HG03175 (cell line): ENCODE data around the gene FCGR3A.
"Not testable (repeated sequence)": the region's sequence is repeated elsewhere in the genome, so short reads cannot be mapped to it uniquely, and the experiment has no call there.

Source experiments
- ATAC-seq: cut with Tn5 transposase; IDR thresholded peaks from one replicate; pipeline ENCODE4 v1.9.1; 2021; ENCODE audit warnings: mild to moderate bottlenecking, moderate library complexity; ENCODE audit not compliant: unreplicated experiment

The FCGR3A gene

GRCh38 chr1:161557506-161558450 is 8.2 kb upstream of the FCGR3A start:
- not testable (repeated sequence) for ATAC-seq

GRCh38 chr1:161556990-161557389 is 7.4 kb upstream of the FCGR3A start:
- ATAC-seq: not testable (repeated sequence)

GRCh38 chr1:161556143-161556542 is 6.5 kb upstream of the FCGR3A start:
- ATAC-seq: not testable (repeated sequence)

- ATAC-seq: not testable (repeated sequence)
Observed at GRCh38 chr1:161554815-161555417, 5.3 kb upstream of the FCGR3A start.

- not testable (repeated sequence) for ATAC-seq
Observed at GRCh38 chr1:161554340-161554739, 4.7 kb upstream of the FCGR3A start.

GRCh38 chr1:161553631-161554030 is 4.0 kb upstream of the FCGR3A start:
- not testable (repeated sequence) for ATAC-seq

GRCh38 chr1:161550942-161551341 is 1.3 kb upstream of the FCGR3A start:
- not testable (repeated sequence) for ATAC-seq

- ATAC-seq: not testable (repeated sequence)
Observed at GRCh38 chr1:161548749-161549406, 740 bp downstream of the FCGR3A start.

GRCh38 chr1:161547995-161548741 is 1.4 kb downstream of the FCGR3A start:
- ATAC-seq: not testable (repeated sequence)

GRCh38 chr1:161545005-161545731 is 4.5 kb downstream of the FCGR3A start:
- ATAC-seq: not testable (repeated sequence)

GRCh38 chr1:161543125-161543524 is 6.5 kb downstream of the FCGR3A start:
- ATAC-seq: not testable (repeated sequence)

- peak; percentile 60 for ATAC-seq
Observed at GRCh38 chr1:161542091-161542559, 7.5 kb downstream of the FCGR3A start.

GRCh38 chr1:161540570-161540960 is 9.1 kb downstream of the FCGR3A start:
- peak; percentile 20 for ATAC-seq

- peak; percentile 54 for ATAC-seq
Observed at GRCh38 chr1:161539731-161540569, 9.7 kb downstream of the FCGR3A start.

GRCh38 chr1:161538925-161539479 is 10.6 kb downstream of the FCGR3A start:
- ATAC-seq: not testable (repeated sequence)

- ATAC-seq: not testable (repeated sequence)
Observed at GRCh38 chr1:161537068-161537669, 12.4 kb downstream of the FCGR3A start.

- ATAC-seq: not testable (repeated sequence)
Observed at GRCh38 chr1:161532644-161533567, 16.7 kb downstream of the FCGR3A start.
